Stimulated activated effector memory CD8-positive, alpha-beta T cell treated with anti-CD3 and anti-CD28 coated beads, Interleukin-12 subunit alpha, Interleukin-12 subunit beta, amount 100 ng/mL, for 72 hours (primary cell): ENCODE measurements around the gene IL17RD.
"Not testable (repeated sequence)": the region's sequence is repeated elsewhere in the genome, so short reads cannot be mapped to it uniquely, and the experiment has no call there.

Experiments used
- ATAC-seq: fragments of 150-1000 bp; cut with Tn5 transposase; 2 replicates; pipeline ENCODE4 v1.10.0; 2021
- DNase-seq, 2 donors: peaks; one replicate each; pipeline ENCODE4 v3.0.0; 2021 to 2022; ENCODE audit warnings: low spot score in 2 of 2
- H3K27ac Mint-ChIP-seq: one replicate; pipeline ENCODE4 v1.8.0; 2022; ENCODE audit warnings: mild to moderate bottlenecking, mixed read lengths
- H3K36me3 Mint-ChIP-seq: one replicate; pipeline ENCODE4 v1.8.0; 2022; ENCODE audit warnings: mild to moderate bottlenecking, mixed read lengths
- H3K4me1 Mint-ChIP-seq: one replicate; pipeline ENCODE4 v1.8.0; 2022; ENCODE audit warnings: mixed read lengths
- H3K4me3 Mint-ChIP-seq: one replicate; pipeline ENCODE4 v1.8.0; 2022; ENCODE audit warnings: mild to moderate bottlenecking, mixed read lengths
- H3K9me3 Mint-ChIP-seq: one replicate; pipeline ENCODE4 v1.8.0; 2022; ENCODE audit warnings: mixed read lengths

Gene IL17RD

DNA sequence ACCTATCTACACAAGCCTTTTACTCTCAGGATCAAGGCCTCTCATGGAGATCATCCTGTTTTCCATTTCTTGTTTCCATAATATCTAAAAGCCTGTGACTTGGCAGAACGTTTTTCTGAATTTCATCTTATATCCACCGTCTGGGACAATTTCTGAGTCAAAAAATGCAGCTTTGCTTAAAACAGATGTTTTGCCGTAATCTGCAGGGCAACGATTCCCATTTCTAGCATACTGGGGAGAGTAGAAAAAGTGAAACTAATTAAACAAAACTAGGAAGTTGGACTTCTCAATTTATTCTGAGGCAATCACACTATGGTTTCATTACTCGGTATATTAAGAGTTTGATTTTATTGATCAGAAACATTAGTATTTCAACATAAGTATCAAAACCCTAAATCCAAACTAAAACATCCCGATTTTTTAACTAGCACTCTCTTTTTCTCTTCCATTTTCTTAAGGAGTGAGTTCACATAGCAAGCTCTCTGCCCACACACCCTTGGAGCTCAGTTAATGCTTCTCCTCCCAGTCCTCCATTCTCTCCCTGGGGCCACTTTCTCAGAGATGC is 71.1 kb downstream of the IL17RD start:
- ATAC-seq = no peak
- Mint-ChIP-seq H3K36me3 (no peaks in the 10 kb centered on the region), H3K4me3 (no peak overlapping the region), H3K4me1 (no peaks in the 10 kb centered on the region), H3K27ac (no peak overlapping the region), H3K9me3 (no peaks in the 10 kb centered on the region)
- DNase-seq = no peak

DNA sequence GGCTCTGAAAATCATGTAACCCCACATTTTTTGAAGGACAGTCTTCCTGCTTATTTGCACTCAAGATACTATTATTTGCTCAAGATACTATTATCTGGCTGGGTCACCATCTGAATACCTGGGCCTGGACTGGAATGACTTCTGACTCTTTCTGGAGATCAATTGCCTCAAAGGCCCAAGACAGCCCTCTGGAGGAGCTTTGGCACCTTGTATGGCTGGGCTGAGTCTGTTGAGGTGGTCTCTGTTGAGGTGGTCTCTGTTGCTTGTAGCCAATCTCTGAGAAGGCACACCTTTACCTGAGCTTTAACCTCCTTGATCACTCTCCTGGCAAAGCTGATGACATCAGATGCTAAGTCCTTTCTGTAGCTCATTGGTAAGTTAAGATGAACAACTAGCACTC is 71.7 kb downstream of the IL17RD start:
- no peaks in the 10 kb centered on the region for H3K36me3 Mint-ChIP-seq
- H3K9me3 Mint-ChIP-seq = no peaks in the 10 kb centered on the region
- DNase-seq = no peak
- ATAC-seq = no peak
- no peak overlapping the region for H3K27ac Mint-ChIP-seq
- no peaks in the 10 kb centered on the region for H3K4me1 Mint-ChIP-seq
- H3K4me3 Mint-ChIP-seq = no peak overlapping the region

DNA sequence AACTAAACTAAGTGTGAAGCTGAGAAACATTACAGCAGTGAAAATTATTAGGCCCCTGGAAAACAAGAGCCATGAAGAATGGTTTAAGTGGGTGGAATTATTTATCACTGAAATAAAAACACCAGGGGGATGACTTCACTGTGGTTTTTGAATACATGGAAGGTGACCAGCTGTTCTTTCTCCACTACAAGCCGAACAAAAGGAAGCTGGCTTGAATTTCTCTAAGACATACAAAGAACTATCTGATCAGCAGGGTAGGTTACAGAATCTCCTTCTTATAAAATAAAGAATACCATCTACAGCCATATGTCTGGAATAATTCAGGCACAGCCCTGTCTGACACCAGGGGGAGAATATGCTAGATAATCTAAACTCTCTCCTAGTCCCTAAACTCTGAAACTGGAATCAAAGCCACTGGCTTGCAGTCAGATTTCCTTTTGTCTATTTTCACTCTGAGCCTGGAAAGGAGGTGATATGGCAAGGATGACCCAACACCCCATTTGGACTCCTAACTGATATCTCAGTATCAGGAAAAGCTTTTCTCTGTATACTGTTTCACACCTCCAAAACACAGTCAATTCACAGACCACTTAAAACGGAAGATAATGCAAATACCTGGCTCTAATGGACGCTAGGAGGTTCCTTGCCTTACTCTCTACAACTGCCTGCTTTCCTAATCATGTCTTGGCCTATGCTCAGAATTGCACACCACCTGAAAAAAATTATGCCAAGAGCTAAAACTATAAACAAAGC is 73.5 kb downstream of the IL17RD start:
- no peaks in the 10 kb centered on the region for H3K36me3 Mint-ChIP-seq
- no peak for ATAC-seq
- no peak for DNase-seq
- no peaks in the 10 kb centered on the region for H3K9me3 Mint-ChIP-seq
- no peak overlapping the region for H3K4me3 Mint-ChIP-seq
- H3K27ac Mint-ChIP-seq = no peak overlapping the region
- no peaks in the 10 kb centered on the region for H3K4me1 Mint-ChIP-seq

DNA sequence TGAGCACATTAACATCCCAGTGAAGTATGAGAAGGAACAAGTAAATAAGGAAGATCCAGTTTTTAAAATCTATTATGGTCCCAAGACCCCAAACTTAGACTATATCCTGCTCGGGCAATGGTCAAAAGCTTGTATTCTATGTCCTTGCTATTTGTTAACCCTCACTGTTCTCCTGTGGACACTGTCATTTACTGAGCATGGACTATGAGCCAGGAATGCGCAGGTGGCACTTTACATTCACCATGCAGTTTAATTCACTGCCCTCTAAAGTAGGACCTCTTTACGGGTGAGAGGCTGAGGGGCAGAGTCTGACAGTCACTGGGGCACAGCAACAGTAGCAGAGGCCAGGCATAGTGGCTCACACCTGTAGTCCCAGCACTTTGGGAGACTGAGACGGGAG is 76.1 kb downstream of the IL17RD start:
- Mint-ChIP-seq H3K4me3 (no peak overlapping the region), H3K27ac (no peak overlapping the region), H3K36me3 (no peaks in the 10 kb centered on the region), H3K4me1 (no peaks in the 10 kb centered on the region), H3K9me3 (no peaks in the 10 kb centered on the region)
- no peak for ATAC-seq
- DNase-seq = no peak

DNA sequence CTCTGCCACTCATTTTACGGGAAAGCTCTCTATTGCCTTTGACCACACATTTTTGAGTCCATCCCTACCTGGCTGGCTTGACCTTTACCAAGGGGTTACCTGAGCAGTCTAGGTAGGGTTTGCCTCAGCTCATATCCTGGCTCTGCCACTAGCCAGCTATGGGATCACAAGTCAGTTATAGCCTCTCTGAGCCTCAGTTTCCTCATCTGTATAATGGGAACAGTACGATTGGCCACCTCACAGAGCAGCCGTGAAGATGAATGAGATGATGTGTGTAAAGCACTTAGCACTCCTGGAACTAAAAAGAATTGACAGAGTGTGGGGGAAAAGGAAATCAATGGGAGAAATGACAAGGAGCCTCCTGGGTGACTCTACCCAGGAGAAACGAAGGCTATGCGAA is 76.7 kb downstream of the IL17RD start:
- Mint-ChIP-seq H3K9me3 (no peaks in the 10 kb centered on the region), H3K4me1 (no peaks in the 10 kb centered on the region), H3K27ac (no peak overlapping the region), H3K4me3 (no peak overlapping the region), H3K36me3 (no peaks in the 10 kb centered on the region)
- no peak for ATAC-seq
- DNase-seq = no peak

DNA sequence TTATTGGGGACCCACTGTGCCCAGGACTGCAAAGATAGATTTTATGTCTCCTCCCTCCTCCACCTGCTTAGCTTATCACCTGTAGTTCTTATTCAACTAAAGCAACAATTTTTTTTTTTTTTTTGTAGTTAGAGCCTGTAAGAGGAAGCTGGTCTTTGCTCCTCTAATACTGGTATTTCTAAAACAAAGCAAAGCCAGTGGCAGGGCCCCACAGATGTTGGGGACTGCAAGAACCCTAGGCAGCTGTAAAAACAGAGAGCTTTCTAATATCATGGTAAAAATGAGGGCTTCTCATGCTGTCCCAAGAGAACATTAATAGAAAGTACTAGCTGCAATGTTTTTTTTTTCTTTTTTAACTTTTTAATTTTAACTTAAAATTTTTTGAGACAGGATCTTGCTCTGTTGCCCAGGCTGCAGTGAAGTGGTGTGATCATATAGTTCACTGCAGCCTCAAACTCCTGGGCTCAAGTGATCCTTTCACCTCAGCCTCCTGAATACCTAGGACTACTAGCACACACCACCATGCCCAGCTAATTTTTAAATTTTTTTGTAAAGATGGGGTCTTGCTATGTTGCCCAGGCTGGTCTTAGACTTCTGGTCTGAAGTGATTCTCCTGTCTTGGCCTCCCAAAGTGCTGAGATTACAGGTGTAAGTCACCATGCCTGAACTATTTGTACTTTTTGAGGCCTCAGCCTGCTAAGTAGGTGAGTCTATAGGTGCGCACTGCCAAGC is 77.6 kb downstream of the IL17RD start:
- Mint-ChIP-seq H3K27ac (no peak overlapping the region), H3K4me3 (no peak overlapping the region), H3K36me3 (no peaks in the 10 kb centered on the region), H3K9me3 (no peaks in the 10 kb centered on the region), H3K4me1 (no peaks in the 10 kb centered on the region)
- ATAC-seq = no peak
- DNase-seq = no peak

DNA sequence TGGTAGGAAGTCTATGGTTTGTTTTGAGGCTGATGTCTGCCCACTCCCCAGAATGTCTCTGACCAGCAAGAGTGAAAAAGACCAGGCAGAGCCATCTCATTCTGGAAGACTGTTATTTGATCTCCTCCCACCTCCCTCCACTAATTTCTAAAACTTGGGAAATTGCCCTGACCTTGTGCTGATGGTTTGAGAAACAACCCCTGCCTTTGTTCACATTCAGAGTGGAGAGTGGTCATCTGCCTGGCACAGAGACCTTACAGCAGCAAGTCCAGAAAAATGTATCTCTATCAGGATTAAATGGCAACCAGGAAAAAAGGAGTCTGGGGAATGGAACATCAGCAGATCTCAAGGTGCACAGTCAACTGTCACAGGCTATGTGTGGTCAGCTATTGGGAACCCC is 79.0 kb downstream of the IL17RD start:
- ATAC-seq (no peak), DNase-seq (no peak)
- no peak overlapping the region for H3K27ac Mint-ChIP-seq
- H3K9me3 Mint-ChIP-seq = no peaks in the 10 kb centered on the region
- H3K4me1 Mint-ChIP-seq = no peaks in the 10 kb centered on the region
- H3K36me3 Mint-ChIP-seq = no peaks in the 10 kb centered on the region
- H3K4me3 Mint-ChIP-seq = no peak overlapping the region

DNA sequence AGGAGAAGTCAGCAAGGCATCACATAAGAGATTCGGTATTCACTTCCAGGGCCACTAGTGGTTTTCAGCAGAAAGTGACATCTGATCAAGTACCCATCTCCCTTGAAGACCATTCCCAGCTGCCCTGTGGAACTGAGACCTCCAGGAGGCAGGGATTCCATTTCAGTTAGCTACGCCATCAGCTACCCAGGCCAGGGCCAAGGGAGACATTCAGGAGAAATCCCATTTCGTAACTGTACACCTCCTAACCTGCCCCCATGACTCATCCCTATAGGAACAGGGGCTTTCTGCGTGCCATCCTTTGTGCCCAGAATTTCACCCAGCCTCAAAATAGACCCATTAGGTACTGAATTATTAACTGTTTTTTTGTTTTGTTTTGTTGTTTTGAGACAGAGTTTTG is 79.9 kb downstream of the IL17RD start:
- DNase-seq = no peak
- no peak for ATAC-seq
- Mint-ChIP-seq H3K4me1 (no peaks in the 10 kb centered on the region), H3K36me3 (no peaks in the 10 kb centered on the region), H3K9me3 (no peaks in the 10 kb centered on the region), H3K4me3 (no peak overlapping the region), H3K27ac (no peak overlapping the region)

DNA sequence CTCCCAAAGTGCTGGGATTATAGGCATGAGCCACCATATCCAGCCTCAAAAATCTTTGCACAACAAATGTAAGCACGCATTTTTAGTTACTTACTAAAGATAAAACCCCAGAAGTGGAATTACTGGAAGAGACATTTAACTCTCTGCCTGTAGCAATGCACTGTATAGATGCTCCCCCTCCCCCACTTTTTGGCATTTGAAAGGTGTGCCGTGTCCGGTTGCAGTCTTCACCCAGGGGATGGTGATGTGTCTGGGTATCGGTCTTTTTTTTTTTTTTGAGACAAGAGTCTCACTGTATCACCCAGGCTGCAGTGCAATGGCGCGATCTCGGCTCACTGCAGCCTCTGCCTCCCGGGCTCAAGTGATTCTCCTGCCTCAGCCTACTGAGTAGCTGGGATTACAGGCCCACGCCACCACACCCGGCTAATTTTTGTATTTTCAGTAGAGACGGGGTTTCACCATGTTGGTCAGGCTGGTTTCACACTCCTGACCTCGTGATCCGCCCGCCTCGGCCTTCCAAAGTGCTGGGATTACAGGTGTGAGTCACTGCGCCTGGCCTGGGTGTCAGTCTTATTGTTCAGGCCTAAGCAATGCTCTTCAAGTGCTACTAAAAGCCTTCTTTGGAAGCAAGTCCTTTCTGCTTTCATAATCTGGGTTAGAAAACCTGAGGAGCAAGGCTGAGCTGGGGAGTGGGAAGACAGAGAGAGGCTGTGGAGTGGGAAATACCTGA is 81.7 kb downstream of the IL17RD start:
- not testable (repeated sequence) for DNase-seq, H3K4me3 Mint-ChIP-seq, H3K27ac Mint-ChIP-seq, H3K36me3 Mint-ChIP-seq, H3K9me3 Mint-ChIP-seq, ATAC-seq, H3K4me1 Mint-ChIP-seq

DNA sequence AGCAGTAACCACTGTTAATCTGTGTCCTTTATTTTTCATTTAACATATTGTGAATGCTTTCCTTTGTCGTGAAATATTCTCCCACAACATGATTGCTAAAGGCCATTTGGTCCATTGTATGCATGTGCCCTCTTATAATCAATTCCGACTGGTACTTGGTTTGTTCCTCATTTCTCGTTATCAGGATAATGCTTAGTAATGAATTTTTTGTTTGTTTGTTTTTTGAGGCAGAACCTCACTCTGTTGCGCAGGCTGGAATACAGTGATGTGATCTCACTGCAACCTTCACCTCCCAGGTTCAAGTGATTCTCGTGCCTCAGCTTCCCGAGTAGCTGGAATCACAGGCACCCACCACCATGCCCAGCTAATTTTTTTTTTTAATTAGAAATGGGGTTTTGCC is 82.7 kb downstream of the IL17RD start:
- Mint-ChIP-seq H3K36me3 (no peaks in the 10 kb centered on the region), H3K9me3 (no peaks in the 10 kb centered on the region), H3K4me3 (no peak overlapping the region), H3K4me1 (peaks cover 10% of the 10 kb centered on the region), H3K27ac (no peak overlapping the region)
- ATAC-seq = no peak
- DNase-seq = no peak

DNA sequence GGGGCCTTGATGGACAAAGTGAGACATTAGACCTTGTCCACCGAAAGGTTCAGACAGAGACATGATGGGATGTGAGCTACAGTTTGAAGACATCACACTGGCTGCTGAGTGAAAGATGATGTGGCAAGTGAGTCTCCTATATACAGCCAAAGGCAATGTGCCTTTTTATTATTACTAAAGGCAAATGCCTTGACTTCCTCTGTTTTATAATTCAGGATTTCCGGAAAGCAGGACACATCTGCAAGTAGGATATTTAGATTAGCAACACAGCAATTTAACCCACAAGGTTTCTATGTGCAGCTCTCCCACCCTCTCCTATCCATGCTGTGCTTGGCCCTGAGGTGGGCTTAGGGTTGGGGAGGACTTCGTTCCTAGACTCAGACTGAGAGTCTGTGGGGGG is 84.0 kb downstream of the IL17RD start:
- Mint-ChIP-seq H3K36me3 (no peaks in the 10 kb centered on the region), H3K4me3 (no peak overlapping the region), H3K27ac (no peak overlapping the region), H3K4me1 (peaks cover 10% of the 10 kb centered on the region), H3K9me3 (no peaks in the 10 kb centered on the region)
- ATAC-seq (no peak), DNase-seq (no peak)

DNA sequence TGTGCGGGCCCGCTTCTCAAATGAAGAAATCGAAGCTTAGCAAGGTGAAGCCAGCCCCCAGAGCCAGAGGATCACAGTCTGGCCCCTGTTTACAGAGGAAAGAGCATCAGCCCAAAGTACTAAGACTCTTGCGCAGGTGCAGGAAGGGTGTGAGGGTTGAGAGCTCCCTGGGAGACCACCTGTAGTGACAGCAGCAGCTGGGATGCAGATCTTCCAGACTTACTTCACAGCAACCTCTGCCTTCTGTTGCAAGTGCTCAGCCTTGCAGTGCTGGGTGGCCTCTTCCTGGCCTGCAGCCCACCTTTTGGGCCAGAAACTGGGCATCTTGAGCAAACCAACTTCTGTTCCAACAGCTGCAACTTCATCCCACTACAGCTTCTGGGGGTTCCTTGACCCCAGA is 85.0 kb downstream of the IL17RD start:
- ATAC-seq (no peak), DNase-seq (no peak)
- Mint-ChIP-seq H3K36me3 (no peaks in the 10 kb centered on the region), H3K27ac (no peak overlapping the region), H3K4me3 (peak overlapping the region; percentile 61), H3K4me1 (peaks cover 10% of the 10 kb centered on the region), H3K9me3 (no peaks in the 10 kb centered on the region)

DNA sequence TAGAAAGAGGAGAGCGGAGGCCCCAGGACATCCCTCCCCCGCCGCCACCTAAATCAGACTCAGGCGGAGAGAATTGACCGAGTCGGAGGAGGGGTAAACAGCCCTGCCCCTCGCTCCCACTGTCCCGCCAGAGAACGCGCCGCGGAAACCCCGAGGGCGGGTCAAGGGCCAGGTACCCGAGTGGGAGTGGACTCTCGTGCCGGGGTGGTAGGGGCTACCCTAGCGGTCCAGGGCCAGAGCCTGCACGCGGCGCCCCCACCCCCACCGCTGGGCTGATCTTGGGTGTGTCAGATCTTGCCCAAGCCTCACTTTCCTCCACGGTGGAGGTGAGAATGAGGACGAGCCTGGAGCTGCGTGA is 85.7 kb downstream of the IL17RD start:
- H3K4me1 Mint-ChIP-seq = peaks cover 10% of the 10 kb centered on the region
- H3K36me3 Mint-ChIP-seq = no peaks in the 10 kb centered on the region
- ATAC-seq = no peak
- H3K9me3 Mint-ChIP-seq = no peaks in the 10 kb centered on the region
- DNase-seq = no peak
- peak overlapping the region; percentile 61 for H3K4me3 Mint-ChIP-seq
- H3K27ac Mint-ChIP-seq = no peak overlapping the region

DNA sequence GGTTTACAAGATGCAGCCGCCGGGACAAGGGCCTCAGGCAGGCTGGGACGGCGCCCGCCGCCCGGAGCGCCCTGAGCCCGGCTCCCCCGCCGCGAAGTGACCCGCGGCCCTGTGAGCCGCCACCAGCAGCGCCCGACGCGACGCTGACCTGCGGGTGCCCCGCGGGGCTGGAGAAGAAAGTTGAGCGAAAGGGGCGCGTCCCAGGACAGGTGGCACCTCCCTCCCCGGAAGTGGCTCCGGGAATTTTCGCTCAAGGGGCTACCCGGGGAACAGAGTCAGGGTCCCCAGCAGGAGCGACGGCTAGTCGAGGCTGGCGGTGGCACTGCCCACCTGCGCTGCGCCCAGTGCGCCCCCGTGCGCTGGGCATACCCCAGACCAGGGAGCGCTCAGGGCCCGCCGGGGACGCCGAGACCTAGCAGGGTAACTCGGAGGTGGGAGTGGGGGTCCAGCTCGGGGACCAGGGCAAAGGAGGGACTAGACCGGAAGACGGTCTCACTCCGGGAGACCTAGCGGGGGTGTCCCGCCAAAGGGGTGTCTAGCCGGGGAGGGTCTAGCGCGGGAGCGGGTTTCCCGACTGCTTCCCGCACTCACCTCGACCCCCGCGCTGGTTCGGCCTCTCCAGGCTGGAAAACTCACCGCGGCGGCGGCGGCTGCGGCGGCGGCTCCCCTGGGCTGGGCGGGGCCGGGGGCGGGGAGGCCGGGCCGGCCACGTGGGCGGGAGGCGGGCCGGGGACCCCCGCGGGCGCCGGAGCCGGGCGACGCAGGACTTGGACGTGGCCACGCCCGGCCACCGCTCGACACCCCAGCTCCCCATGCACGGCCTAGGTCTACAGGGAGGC is 86.3 kb downstream of the IL17RD start:
- no peak overlapping the region for H3K27ac Mint-ChIP-seq

DNA sequence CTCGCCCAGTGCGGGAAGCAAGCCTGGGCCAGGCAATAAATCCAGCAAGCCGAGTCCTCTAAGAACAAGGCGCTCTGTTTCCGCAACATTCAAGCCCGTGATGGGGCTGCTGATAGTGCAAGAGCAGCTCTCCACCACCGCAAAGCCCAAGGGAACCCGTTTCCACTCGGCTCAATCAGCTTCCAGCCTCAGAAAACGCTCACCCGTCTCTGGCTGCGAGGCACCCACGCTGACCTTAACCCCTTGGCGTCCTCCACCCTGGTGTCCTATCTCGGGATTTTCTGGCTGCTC is 86.9 kb downstream of the IL17RD start:
- H3K27ac Mint-ChIP-seq = no peak overlapping the region
- H3K4me1 Mint-ChIP-seq = peaks cover 10% of the 10 kb centered on the region
- H3K4me3 Mint-ChIP-seq = peak overlapping the region; percentile 61
- DNase-seq = no peak
- no peaks in the 10 kb centered on the region for H3K9me3 Mint-ChIP-seq
- H3K36me3 Mint-ChIP-seq = no peaks in the 10 kb centered on the region
- ATAC-seq = peak; percentile 49

More for the DNA sequence above, 86.3 kb downstream of the IL17RD start:
- Mint-ChIP-seq H3K36me3 (no peaks in the 10 kb centered on the region), H3K4me3 (peak overlapping the region; percentile 61), H3K9me3 (no peaks in the 10 kb centered on the region), H3K4me1 (peaks cover 10% of the 10 kb centered on the region)
- DNase-seq (peak in 1 of 2 donors; percentile 5), ATAC-seq (peak; percentile 42)
